NCI-H510A treated with DMSO at 0.1 percent for 48 hours (cell line): Measurements from ENCODE around the gene CROCC2.

Source experiments
- DNase-seq: peaks from one replicate; lab custom pipeline; 2025; lab: John Stamatoyannopoulos, UW

CROCC2 gene

GRCh38 chr2:240933966-240934700 is 28.0 kb downstream of the CROCC2 start:
- DNase-seq, result no peak

- no peak for DNase-seq
These were observed 28.6 kb downstream of the CROCC2 start for GRCh38 chr2:240934701-240935102.

GRCh38 chr2:240935103-240935876 is 29.2 kb downstream of the CROCC2 start:
- no peak for DNase-seq

GRCh38 chr2:240936106-240936505 is 30.0 kb downstream of the CROCC2 start:
- DNase-seq, result no peak

GRCh38 chr2:240946046-240946445 is 39.9 kb downstream of the CROCC2 start:
- no peak for DNase-seq

- no peak for DNase-seq
These were observed 40.5 kb downstream of the CROCC2 start for GRCh38 chr2:240946654-240947053.

- no peak for DNase-seq
These were observed 41.0 kb downstream of the CROCC2 start for GRCh38 chr2:240947176-240947575.

- DNase-seq, result no peak
These were observed 41.5 kb downstream of the CROCC2 start for GRCh38 chr2:240947607-240948006.

GRCh38 chr2:240948086-240948485 is 42.0 kb downstream of the CROCC2 start:
- no peak for DNase-seq

GRCh38 chr2:240948905-240949790 is 43.0 kb downstream of the CROCC2 start:
- no peak for DNase-seq

- no peak for DNase-seq
These were observed 43.9 kb downstream of the CROCC2 start for GRCh38 chr2:240949791-240950705.

- DNase-seq, result no peak
These were observed 45.0 kb downstream of the CROCC2 start for GRCh38 chr2:240951045-240951594.

- DNase-seq, result no peak
These were observed 46.5 kb downstream of the CROCC2 start for GRCh38 chr2:240952496-240953246.

GRCh38 chr2:240953426-240954410 is 47.6 kb downstream of the CROCC2 start:
- no peak for DNase-seq

GRCh38 chr2:240954436-240955305 is 48.5 kb downstream of the CROCC2 start:
- DNase-seq, result no peak

GRCh38 chr2:240955306-240956170 is 49.4 kb downstream of the CROCC2 start:
- no peak for DNase-seq
